Stimulated activated CD4-positive, alpha-beta T cell treated with anti-CD3 and anti-CD28 coated beads, Interleukin-2, amount 100 ng/mL, for 24 hours (primary cell): Measurements from ENCODE around the gene TMEM107.
A peak's percentile ranks its signal among the peaks of the same experiment; 100 is the strongest.
"Not testable (repeated sequence)": the region's sequence is repeated elsewhere in the genome, so short reads cannot be mapped to it uniquely, and the experiment has no call there.

Source experiments
- DNase-seq, 2 donors: peaks; one replicate each; pipeline ENCODE4 v3.0.0-alpha.2; 2020

TMEM107 gene

GRCh38 chr17:8189041-8189710 lies 13.0 kb upstream of the TMEM107 start:
- DNase-seq = no peak

- peak in 1 of 2 donors; percentile 30 for DNase-seq
Observed at GRCh38 chr17:8188263-8188839, 12.2 kb upstream of the TMEM107 start.

GRCh38 chr17:8187517-8188262 lies 11.5 kb upstream of the TMEM107 start:
- DNase-seq = peak; percentile 93 to 95

GRCh38 chr17:8186787-8187516 lies 10.8 kb upstream of the TMEM107 start:
- DNase-seq = peak; percentile 95 to 99

- DNase-seq = no peak
Observed at GRCh38 chr17:8186446-8186786, 10.2 kb upstream of the TMEM107 start.

GRCh38 chr17:8185582-8186445 lies 9.6 kb upstream of the TMEM107 start:
- DNase-seq = peak; percentile 95 to 96

- DNase-seq = no peak
Observed at GRCh38 chr17:8176998-8177731, 985 bp upstream of the TMEM107 start.

- no peak for DNase-seq
Observed at GRCh38 chr17:8175795-8176196, 384 bp downstream of the TMEM107 start.

GRCh38 chr17:8173871-8174322 lies 2.3 kb downstream of the TMEM107 start:
- no peak for DNase-seq

- DNase-seq = peak; percentile 77 to 81
Observed at GRCh38 chr17:8173056-8173870, 2.9 kb downstream of the TMEM107 start.

- DNase-seq = not testable (repeated sequence)
Observed at GRCh38 chr17:8170186-8170585, 6.0 kb downstream of the TMEM107 start.

GRCh38 chr17:8167526-8167925 lies 8.7 kb downstream of the TMEM107 start:
- no peak for DNase-seq

- no peak for DNase-seq
Observed at GRCh38 chr17:8166731-8167130, 9.4 kb downstream of the TMEM107 start.

- DNase-seq = peak in 1 of 2 donors; percentile 18
Observed at GRCh38 chr17:8164815-8165131, 11.4 kb downstream of the TMEM107 start.

- peak; percentile 78 to 80 for DNase-seq
Observed at GRCh38 chr17:8163978-8164814, 12.0 kb downstream of the TMEM107 start.

- DNase-seq = peak in 1 of 2 donors; percentile 34
Observed at GRCh38 chr17:8162997-8163977, 12.9 kb downstream of the TMEM107 start.

GRCh38 chr17:8162233-8162996 lies 13.8 kb downstream of the TMEM107 start, which contains the start of gene VAMP2:
VAMP2 (minus strand) TSS chr17:8162948; CDS start chr17:8162879, 69 bp downstream.
- peak; percentile 83 to 85 for DNase-seq
